SK-N-DZ (cell line): ENCODE measurements around the gene TNFRSF6B.
A peak's percentile ranks its signal among the peaks of the same experiment; 100 is the strongest.

Experiments
- DNase-seq: peaks from one replicate; pipeline ENCODE4 v3.0.0-alpha.2; 2015; ENCODE audit warnings: low spot score

TNFRSF6B gene

DNA sequence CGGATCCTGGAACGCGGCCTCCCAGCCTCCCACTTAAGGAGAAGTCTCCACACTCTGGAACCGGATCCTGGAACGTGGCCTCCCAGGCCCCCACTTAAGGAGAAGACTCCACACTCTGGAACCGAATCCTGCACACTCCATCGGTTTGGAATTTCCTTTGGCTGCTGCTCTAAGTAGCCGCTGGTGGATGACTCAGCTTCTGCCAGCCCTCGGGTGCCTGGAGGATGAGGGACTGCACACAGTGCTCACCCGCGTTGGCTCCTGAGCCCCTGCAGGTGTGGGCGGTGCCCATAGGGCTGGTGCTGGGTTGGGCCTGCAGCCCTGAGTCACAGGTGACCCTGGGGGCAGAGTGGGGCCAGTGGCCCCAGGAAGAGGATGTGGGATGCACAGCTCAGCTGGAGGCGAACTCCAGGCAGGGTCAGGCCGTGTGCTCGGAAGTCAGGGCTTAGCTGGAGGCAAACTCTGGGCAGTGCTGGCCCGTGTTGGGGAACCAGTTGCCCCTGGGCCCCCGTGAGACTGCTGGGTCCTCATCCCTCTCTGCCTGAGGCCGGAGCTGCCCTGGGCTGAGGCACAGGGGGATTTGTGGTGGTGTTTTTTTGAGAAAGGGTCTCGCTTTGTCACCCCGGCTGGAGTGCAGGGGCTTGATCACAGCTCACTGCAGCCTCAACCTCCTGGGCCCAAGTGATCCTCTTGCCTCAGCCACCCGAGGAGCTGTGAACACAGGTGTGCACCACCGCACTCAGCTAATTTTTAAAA is 13.9 kb upstream of the TNFRSF6B start:
- no peak for DNase-seq

GRCh38 chr20:63685269-63686026 is 11.0 kb upstream of the TNFRSF6B start:
- DNase-seq, result no peak

GRCh38 chr20:63686094-63686491 is 10.4 kb upstream of the TNFRSF6B start:
- no peak for DNase-seq

DNA sequence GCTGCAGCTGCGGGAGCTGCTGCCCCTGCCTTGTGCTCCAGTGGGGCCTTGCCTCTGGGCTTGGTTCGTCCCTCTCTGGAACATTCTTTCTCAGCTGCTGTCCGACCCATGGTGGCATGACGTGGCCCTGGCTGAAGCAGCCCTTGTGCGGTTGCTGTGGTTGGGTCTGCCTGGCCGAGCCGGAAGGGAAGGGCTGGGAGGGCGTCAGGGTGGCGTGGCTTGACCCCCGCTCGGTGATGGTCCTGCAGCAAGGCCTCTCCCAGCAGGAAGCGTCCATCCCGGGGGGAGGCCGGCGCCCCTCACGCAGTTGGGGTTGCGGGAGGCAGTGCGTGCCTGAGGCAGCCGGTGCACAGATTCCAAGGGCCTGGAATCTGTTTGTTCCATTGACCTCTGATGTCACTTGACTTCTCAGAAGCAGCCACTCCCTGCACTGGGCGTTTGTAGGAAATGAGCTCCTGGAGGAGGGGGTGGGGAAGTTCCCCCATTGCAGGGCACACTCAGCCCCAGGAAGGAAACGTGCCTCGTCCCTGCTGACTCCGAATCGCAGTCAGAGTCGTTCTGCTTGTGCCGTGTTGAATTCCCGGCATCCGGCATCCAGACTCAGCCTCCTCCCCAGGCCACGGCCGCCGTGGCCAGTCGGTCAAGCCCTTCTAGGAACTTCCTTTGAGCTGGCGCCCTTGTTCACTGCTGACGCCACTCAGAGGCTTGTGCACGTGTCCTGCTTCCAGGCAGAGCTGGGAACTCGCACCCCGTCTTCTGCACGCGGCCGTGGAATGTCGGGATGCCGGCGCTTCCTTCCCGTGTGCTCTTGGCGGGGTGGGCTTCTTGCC is 9.7 kb upstream of the TNFRSF6B start:
- DNase-seq, result peak; percentile 71

DNA sequence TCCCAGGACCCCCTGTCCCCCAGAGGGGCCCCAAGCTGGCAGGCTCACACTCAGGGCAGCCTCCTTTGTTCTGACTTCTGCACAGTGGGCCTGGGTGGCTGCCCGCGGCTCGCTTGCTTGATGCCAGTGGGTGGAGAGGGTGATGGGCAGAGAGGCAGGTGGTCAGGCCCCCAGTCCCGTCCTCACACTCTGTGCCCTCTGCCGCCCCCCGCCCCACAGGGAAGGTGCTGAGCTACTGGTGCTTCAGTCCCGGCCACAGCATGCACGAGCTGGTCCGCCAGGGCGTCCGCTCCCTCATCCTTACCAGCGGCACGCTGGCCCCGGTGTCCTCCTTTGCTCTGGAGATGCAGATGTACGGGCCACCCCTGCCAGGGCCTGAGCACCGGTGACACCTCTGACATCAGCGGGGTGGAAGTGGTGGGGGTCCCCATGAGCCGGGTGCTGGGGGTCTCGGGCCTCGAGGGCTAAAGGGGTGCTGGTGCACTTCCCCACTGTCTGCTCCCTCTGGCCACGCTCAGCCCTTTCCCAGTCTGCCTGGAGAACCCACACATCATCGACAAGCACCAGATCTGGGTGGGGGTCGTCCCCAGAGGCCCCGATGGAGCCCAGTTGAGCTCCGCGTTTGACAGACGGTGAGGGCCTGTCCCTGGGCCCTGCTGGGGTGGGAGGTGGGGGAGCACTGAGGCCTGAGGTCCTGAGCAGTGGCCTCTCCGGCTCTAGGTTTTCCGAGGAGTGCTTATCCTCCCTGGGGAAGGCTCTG is 8.9 kb upstream of the TNFRSF6B start:
- no peak for DNase-seq

GRCh38 chr20:63688228-63689045 is 8.0 kb upstream of the TNFRSF6B start:
- DNase-seq, result no peak

DNA sequence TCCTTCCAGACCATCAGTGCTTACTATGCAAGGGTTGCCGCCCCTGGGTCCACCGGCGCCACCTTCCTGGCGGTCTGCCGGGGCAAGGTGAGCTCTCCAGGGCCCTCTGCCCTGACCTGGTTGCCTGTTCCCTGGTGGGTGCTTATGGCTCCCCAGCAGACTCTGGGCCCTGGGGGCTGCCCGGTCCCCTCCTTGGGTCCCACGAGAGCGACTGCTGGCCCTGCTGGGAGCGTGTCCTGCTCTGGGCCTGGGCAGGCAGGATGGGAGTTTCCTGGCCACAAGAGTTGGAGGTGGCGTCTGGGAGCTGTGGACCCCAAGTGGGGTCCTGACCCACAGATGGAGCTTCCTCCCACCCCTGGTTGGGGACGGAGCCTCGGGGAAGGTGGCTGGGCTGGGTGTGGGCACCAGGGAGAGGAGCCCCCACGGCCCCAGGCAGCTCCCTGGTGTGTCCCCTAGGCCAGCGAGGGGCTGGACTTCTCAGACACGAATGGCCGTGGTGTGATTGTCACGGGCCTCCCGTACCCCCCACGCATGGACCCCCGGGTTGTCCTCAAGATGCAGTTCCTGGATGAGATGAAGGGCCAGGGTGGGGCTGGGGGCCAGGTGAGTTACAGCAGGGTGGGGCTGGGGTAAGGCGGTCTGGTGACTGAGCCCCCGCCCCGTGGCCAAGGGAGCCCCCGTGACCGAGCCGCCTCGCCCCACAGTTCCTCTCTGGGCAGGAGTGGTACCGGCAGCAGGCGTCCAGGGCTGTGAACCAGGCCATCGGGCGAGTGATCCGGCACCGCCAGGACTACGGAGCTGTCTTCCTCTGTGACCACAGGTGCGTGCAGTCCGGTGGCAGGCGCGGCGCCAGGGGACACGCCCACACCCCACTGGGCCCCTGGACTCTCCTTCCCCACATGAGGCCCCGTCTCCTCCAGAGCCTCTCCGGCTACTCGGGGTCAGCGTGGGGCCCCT is 7.1 kb upstream of the TNFRSF6B start:
- DNase-seq, result no peak

DNA sequence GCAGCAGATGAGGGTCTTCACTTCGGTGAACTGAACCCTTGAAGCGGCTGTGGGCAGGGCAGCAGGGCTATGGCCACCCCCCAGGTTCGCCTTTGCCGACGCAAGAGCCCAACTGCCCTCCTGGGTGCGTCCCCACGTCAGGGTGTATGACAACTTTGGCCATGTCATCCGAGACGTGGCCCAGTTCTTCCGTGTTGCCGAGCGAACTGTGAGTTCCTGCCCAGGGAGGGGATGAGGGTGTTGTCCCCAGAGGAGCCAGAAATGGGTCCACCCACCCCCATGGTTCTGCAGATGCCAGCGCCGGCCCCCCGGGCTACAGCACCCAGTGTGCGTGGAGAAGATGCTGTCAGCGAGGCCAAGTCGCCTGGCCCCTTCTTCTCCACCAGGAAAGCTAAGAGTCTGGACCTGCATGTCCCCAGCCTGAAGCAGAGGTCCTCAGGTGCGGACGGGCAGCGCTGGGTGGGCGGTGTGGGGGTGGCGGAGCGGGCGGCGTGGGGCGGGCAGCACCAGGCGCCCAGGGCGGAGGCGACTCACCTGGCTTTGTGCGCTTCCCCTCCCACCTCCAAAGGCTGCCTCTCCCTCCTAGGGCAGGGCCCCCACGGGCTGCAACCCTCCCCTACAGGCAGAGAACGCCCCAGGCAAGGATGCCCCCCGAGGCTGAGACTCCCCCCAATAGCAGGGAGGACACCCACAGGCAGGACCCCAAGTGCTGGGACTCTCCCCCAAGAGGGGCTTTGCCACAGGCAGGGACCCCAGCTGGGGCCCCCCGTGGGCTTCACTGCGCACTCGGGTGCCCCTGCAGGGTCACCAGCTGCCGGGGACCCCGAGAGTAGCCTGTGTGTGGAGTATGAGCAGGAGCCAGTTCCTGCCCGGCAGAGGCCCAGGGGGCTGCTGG is 6.2 kb upstream of the TNFRSF6B start:
- no peak for DNase-seq

- DNase-seq, result no peak
These were observed 5.3 kb upstream of the TNFRSF6B start for GRCh38 chr20:63690898-63691710.

GRCh38 chr20:63691711-63692435 is 4.6 kb upstream of the TNFRSF6B start:
- DNase-seq, result no peak

DNA sequence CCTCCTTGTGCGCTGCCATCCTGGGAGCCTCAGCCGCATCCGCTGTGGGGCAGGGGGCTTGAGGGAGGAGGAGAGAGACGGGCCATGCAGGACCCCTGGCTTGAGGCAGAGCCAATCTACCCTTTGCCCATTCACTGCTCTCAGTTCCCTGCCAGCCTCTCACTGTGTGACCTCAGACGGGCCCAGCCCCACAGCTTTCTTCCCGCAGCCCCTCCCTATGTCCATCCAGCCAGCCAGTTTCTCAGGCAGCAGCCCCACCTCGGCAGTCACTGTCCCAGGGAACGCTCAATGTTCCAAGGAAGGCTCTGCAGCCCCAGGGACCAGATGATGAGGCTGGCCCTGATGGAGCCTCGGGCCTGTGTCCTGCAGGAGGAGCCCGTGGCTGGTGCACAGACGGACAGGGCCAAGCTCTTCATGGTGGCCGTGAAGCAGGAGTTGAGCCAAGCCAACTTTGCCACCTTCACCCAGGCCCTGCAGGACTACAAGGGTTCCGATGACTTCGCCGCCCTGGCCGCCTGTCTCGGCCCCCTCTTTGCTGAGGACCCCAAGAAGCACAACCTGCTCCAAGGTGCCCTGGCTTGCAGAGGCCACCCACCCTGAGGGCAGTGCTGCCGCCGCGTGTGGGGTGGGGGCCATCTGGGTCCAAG is 3.9 kb upstream of the TNFRSF6B start:
- no peak for DNase-seq

DNA sequence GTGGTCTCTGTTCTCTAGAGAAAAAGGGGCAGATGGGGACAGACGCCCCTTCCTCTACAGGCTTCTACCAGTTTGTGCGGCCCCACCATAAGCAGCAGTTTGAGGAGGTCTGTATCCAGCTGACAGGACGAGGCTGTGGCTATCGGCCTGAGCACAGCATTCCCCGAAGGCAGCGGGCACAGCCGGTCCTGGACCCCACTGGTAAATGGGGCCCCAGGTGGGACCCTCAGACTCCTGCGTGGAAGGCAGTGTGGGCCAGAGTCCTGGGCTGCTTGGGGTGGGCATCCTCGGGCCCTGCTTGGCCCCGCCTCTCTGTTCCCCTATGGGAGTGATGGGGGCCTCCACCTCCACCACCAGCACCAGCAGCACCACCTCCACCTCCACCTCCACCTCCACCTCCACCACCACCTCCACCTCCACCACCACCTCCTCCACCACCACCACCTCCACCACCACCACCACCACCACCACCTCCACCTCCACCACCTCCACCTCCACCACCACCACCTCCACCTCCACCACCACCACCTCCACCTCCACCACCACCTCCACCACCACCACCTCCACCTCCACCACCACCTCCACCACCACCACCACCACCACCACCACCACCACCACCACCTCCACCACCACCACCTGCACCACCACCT is 3.2 kb upstream of the TNFRSF6B start:
- DNase-seq, result no peak

DNA sequence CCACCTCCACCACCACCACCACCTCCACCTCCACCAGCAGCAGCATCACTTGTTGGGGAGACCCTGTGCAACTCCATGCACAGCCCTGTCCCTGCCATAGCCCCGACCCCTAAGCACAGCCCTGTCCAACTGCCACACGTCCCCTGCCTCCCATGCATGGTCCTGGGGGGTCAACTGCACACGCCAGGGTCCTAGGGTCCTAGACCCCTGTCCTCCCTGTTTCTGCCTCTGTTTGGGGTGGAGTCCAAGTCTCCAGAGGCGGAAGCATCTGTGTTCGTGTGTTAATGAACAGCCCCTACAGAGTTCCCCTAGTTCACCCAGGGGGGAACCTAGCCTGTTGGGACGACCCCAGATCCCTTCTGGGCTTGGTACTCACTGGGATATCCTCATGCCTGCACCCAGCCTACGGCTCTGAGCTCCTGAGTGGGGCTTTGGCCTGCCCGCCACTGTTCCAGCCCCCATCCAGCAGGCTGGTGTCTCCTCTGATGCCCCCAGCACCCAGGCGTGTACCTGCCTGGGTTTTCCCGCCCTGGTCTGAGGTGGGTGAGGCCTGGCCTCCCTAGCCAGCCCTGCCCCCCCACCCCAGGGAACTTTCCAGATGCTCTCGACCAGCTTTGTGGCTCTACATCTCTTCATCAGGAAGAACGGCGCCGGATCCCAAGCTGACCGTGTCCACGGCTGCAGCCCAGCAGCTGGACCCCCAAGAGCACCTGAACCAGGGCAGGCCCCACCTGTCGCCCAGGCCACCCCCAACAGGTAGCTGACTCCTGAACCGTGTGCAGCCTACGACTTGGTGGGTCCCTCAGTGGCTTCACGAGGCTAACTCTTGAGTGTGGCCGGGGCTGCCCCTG is 2.5 kb upstream of the TNFRSF6B start:
- DNase-seq, result no peak

GRCh38 chr20:63694584-63695423 is 1.6 kb upstream of the TNFRSF6B start:
- DNase-seq, result no peak
